B cell (primary cell): ENCODE data around the gene BUD31. TPM values are rescaled to one million over a fixed set of nuclear protein-coding genes. Genes with fewer than 3 reads are reported as not detected.

ENCODE experiments used
- ATAC-seq: fragments of 200-7000 bp; cut with Tn5 transposase; one replicate; pipeline ENCODE4 v1.10.0; 2021; ENCODE audit warnings: low read depth, mild to moderate bottlenecking, moderate number of reproducible peaks, moderate library complexity
- CTCF ChIA-PET: fragments of 350-600 bp; sonication (Branson Sonifier 250); formaldehyde crosslinking; loops from one replicate; lab custom pipeline; 2021; ENCODE audit warnings: antibody characterized with exemption, inconsistent platforms; lab: Charles Lee
- POLR2A ChIA-PET: fragments of 350-600 bp; sonication (Branson Sonifier 250); formaldehyde crosslinking; loops from one replicate; lab custom pipeline; 2021; ENCODE audit warnings: antibody characterized with exemption; lab: Charles Lee
- DNase-seq: peaks from one replicate; pipeline ENCODE4 v3.0.0; 2013
- H2AFZ ChIP-seq: 2 replicates; pipeline ENCODE4 v1.6.1; 2012; ENCODE audit warnings: mild to moderate bottlenecking, low read depth, low read length; ENCODE audit not compliant: insufficient read depth, poor library complexity, severe bottlenecking
- H3K27ac ChIP-seq, 2 donors: 1 replicate in 1 of 2; 2 replicates in 1 of 2; pipeline ENCODE4 v1.5.1; 2012 to 2013; ENCODE audit warnings: low read length in 2 of 2, mild to moderate bottlenecking in 2 of 2, moderate library complexity in 1 of 2
- H3K27me3 ChIP-seq, 4 experiments: fragments of 200-600 bp in 1 of 4; sonication (generic) in 1 of 4; replicated peaks in 1 of 4; 1 replicate in 2 of 4; 2 replicates in 2 of 4; pipeline versions ENCODE4 v1.6.1 to v1.7.0; 2013 to 2016; ENCODE audit warnings: low read length in 3 of 4, mild to moderate bottlenecking in 2 of 4, mixed read lengths in 1 of 4, moderate library complexity in 1 of 4; ENCODE audit not compliant: insufficient read depth in 4 of 4, control insufficient read depth in 3 of 4; ENCODE audit errors: control extremely low read depth in 1 of 4
- H3K36me3 ChIP-seq, 2 experiments: replicated peaks in 1 of 2; 1 replicate in 1 of 2; 2 replicates in 1 of 2; pipeline versions ENCODE4 v1.6.1 to v1.7.1; 2013; ENCODE audit warnings: low read length in 1 of 2; ENCODE audit not compliant: insufficient read depth in 2 of 2, control insufficient read depth in 1 of 2; ENCODE audit errors: control extremely low read depth in 1 of 2, extremely low read depth in 1 of 2
- H3K4me1 ChIP-seq, 2 donors: fragments of 200-600 bp in 1 of 2; sonication (generic) in 1 of 2; 1 replicate in 1 of 2; 2 replicates in 1 of 2; pipeline versions ENCODE4 v1.5.1 to v1.6.1; 2013 to 2017; ENCODE audit warnings: low read length in 2 of 2; ENCODE audit not compliant: control insufficient read depth in 2 of 2, insufficient read depth in 2 of 2
- H3K4me2 ChIP-seq: replicated peaks from 2 replicates; pipeline ENCODE3; 2012; ENCODE audit warnings: mild to moderate bottlenecking, low read depth, low read length; ENCODE audit not compliant: poor library complexity, severe bottlenecking
- H3K4me3 ChIP-seq, 5 experiments: fragments of 200-600 bp in 1 of 5; sonication (generic) in 1 of 5; 1 replicate in 3 of 5; 2 replicates in 2 of 5; pipeline versions ENCODE4 v1.5.1 to v1.7.0; 2011 to 2016; ENCODE audit warnings: low read length in 4 of 5, mild to moderate bottlenecking in 4 of 5, low read depth in 2 of 5, control low read depth in 1 of 5, moderate library complexity in 1 of 5; ENCODE audit not compliant: insufficient read depth in 1 of 5; ENCODE audit errors: control extremely low read depth in 1 of 5, extremely low read depth in 1 of 5
- H3K79me2 ChIP-seq: fragments of 200-600 bp; sonication (generic); one replicate; pipeline ENCODE4 v1.6.0; 2016; ENCODE audit warnings: low read length; ENCODE audit not compliant: control insufficient read depth, insufficient read depth
- H3K9ac ChIP-seq: fragments of 200-600 bp; sonication (generic); 2 replicates; pipeline ENCODE4 v1.6.1; 2017; ENCODE audit warnings: mild to moderate bottlenecking, low read length, moderate library complexity
- H3K9me3 ChIP-seq, 3 donors: one replicate each; pipeline versions ENCODE4 v1.6.1 to v1.7.1; 2013; ENCODE audit warnings: low read length in 2 of 3; ENCODE audit not compliant: control insufficient read depth in 2 of 3, insufficient read depth in 1 of 3; ENCODE audit errors: control extremely low read depth in 1 of 3
- H4K20me1 ChIP-seq: 2 replicates; pipeline ENCODE4 v1.6.0; 2012; ENCODE audit warnings: mild to moderate bottlenecking, low read length; ENCODE audit not compliant: insufficient read depth, control insufficient read depth, poor library complexity, severe bottlenecking
- H3K27ac Mint-ChIP-seq: one replicate; pipeline ENCODE4 v1.8.0; 2021; ENCODE audit warnings: mixed read lengths
- H3K27me3 Mint-ChIP-seq: one replicate; pipeline ENCODE4 v1.8.0; 2021; ENCODE audit warnings: mixed read lengths
- H3K4me1 Mint-ChIP-seq: one replicate; pipeline ENCODE4 v1.8.0; 2021; ENCODE audit warnings: mixed read lengths
- H3K4me3 Mint-ChIP-seq: one replicate; pipeline ENCODE4 v1.8.0; 2021; ENCODE audit warnings: mixed read lengths
- H3K9me3 Mint-ChIP-seq: one replicate; pipeline ENCODE4 v1.8.0; 2022; ENCODE audit warnings: mixed read lengths; ENCODE audit not compliant: insufficient read depth
- EZH2 ChIP-seq: IDR thresholded peaks from 2 replicates; pipeline ENCODE4 v1.6.1; 2012; ENCODE audit warnings: borderline replicate concordance, low read depth, mild to moderate bottlenecking, moderate library complexity, low read length; ENCODE audit not compliant: insufficient read depth, poor library complexity, severe bottlenecking
- WGBS: methylation state at CpG from one replicate; pipeline ENCODE4 v1.1.5; 2013; ENCODE audit warnings: missing lambda C conversion rate; ENCODE audit not compliant: insufficient coverage; 5-methylcytosine and 5-hydroxymethylcytosine counted together
- intact Hi-C: fragments of 100-400 bp; cut with micrococcal nuclease; formaldehyde crosslinking; loops from one replicate; pipeline ENCODE4 v1.10.0; 2022
- polyA plus RNA-seq: library from polyadenylated mRNA; depleted of rRNA; stranded (reverse); fragments of >200 nt; gene quantifications from 2 replicates; pipeline ENCODE4 v1.2.3, GENCODE V29; 2012
- total RNA-seq, 2 donors: library from RNA; stranded (reverse); fragments of 120-200 nt in 1 of 2; gene quantifications; 1 replicate in 1 of 2; 2 replicates in 1 of 2; pipeline versions ENCODE4 v1.2.3 to v1.2.4, GENCODE V29; 2013 to 2022
- TF ChIP-seq, protein P1 (sequence below): fragments of 200-600 bp; IDR thresholded peaks from one replicate; pipeline ENCODE4 v1.8.0; 2022; ENCODE audit warnings: antibody characterized with exemption, mild to moderate bottlenecking

Gene BUD31
- total and polyA plus RNA-seq, 2 donors (not counting 1 experiment from before 2014, with no cell fraction given): 57.8 to 69.4 TPM

GRCh38 chr7:99461221-99461620 is 52.5 kb downstream of the BUD31 start:
- no peak overlapping the region for H3K4me3 ChIP-seq
- H3K9me3 ChIP-seq: no peaks in the 10 kb centered on the region
- peaks cover 84% of the 10 kb centered on the region for H3K79me2 ChIP-seq
- H3K36me3 ChIP-seq: peaks cover 0 to 44% of the 10 kb centered on the region in 2 experiments
- intact Hi-C loops: no loop called here
- no peaks in the 10 kb centered on the region for H3K27me3 Mint-ChIP-seq
- ATAC-seq (no peak), DNase-seq (no peak)
- H4K20me1 ChIP-seq: peaks cover 55% of the 10 kb centered on the region
- ChIA-PET CTCF (no interaction called here), POLR2A (no interaction called here)
- no peak overlapping the region for H3K4me3 Mint-ChIP-seq
- 96% methylated on average over 2 of the region's 2 CpGs for WGBS
- H3K27ac ChIP-seq: no peak overlapping the region
- no peaks in the 10 kb centered on the region for H3K9me3 Mint-ChIP-seq
- no peak overlapping the region for H3K9ac ChIP-seq
- H2AFZ ChIP-seq: no peak overlapping the region
- TF ChIP-seq, protein P1, sequence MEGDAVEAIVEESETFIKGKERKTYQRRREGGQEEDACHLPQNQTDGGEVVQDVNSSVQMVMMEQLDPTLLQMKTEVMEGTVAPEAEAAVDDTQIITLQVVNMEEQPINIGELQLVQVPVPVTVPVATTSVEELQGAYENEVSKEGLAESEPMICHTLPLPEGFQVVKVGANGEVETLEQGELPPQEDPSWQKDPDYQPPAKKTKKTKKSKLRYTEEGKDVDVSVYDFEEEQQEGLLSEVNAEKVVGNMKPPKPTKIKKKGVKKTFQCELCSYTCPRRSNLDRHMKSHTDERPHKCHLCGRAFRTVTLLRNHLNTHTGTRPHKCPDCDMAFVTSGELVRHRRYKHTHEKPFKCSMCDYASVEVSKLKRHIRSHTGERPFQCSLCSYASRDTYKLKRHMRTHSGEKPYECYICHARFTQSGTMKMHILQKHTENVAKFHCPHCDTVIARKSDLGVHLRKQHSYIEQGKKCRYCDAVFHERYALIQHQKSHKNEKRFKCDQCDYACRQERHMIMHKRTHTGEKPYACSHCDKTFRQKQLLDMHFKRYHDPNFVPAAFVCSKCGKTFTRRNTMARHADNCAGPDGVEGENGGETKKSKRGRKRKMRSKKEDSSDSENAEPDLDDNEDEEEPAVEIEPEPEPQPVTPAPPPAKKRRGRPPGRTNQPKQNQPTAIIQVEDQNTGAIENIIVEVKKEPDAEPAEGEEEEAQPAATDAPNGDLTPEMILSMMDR: no peak
- TF ChIP-seq EZH2: no peak
- no peak overlapping the region for H3K27ac Mint-ChIP-seq
- peaks cover 27% of the 10 kb centered on the region for H3K4me1 Mint-ChIP-seq
- H3K27me3 ChIP-seq: no peaks in the 10 kb centered on the region
- no peak overlapping the region for H3K4me2 ChIP-seq
- peaks cover 9 to 17% of the 10 kb centered on the region in 2 donors for H3K4me1 ChIP-seq

- peak overlapping the region; percentile 50 to 80 for H3K27ac ChIP-seq
- H3K4me2 ChIP-seq: peak overlapping the region; percentile 83
- H3K9ac ChIP-seq: peak overlapping the region; percentile 87
- peak overlapping the region; percentile 80 to 96 (median 83) for H3K4me3 ChIP-seq
- peak overlapping the region; percentile 99 for H3K4me3 Mint-ChIP-seq
- peaks cover 25% of the 10 kb centered on the region for H3K4me1 Mint-ChIP-seq
- no peak for TF ChIP-seq EZH2
- TF ChIP-seq, protein P1: no peak
- H3K9me3 Mint-ChIP-seq: no peaks in the 10 kb centered on the region
- H3K27me3 Mint-ChIP-seq: no peaks in the 10 kb centered on the region
- H3K36me3 ChIP-seq: peaks cover 0 to 17% of the 10 kb centered on the region in 2 experiments
- intact Hi-C loops: no loop called here
- CTCF ChIA-PET: no interaction called here
- peaks cover 20% of the 10 kb centered on the region for H4K20me1 ChIP-seq
- H2AFZ ChIP-seq: peak overlapping the region; percentile 84
- WGBS: 3% methylated on average over 9 of the region's 9 CpGs
- ATAC-seq (no peak), DNase-seq (no peak)
- H3K4me1 ChIP-seq: peaks cover 9 to 23% of the 10 kb centered on the region in 2 donors
- no peaks in the 10 kb centered on the region for H3K9me3 ChIP-seq
- H3K79me2 ChIP-seq: peaks cover 64% of the 10 kb centered on the region
- POLR2A ChIA-PET: interaction anchor here (1.4 kb wide), 1 partner anchor 57 kb away, joined by 5 read pairs; the partner anchor contains the start of genes BUD31 and PDAP1
- peak overlapping the region; percentile 89 for H3K27ac Mint-ChIP-seq
- H3K27me3 ChIP-seq: no peaks in the 10 kb centered on the region
Measured at GRCh38 chr7:99465421-99465768, 56.6 kb downstream of the BUD31 start.
